Lung (tissue), 12 donors: ENCODE results near the gene MEF2C. TPM values are rescaled to one million over a fixed set of nuclear protein-coding genes. Genes with fewer than 3 reads are reported as not detected.

Experiments used
- ATAC-seq: fragments of 200-7000 bp; cut with Tn5 transposase; one replicate; pipeline ENCODE4 v1.9.1; 2020; ENCODE audit warnings: moderate number of reproducible peaks; ENCODE audit not compliant: insufficient read depth, low FRiP score
- DNase-seq, 3 donors: peaks; one replicate each; pipeline ENCODE4 v3.0.0-alpha.2; 2013 to 2017
- H3K27ac ChIP-seq, 2 donors: one replicate each; pipeline ENCODE4 v1.5.1; 2013; ENCODE audit warnings: mild to moderate bottlenecking in 2 of 2, moderate library complexity in 2 of 2, control low read depth in 1 of 2, inconsistent platforms in 1 of 2, low read depth in 1 of 2, low read length in 1 of 2
- H3K27me3 ChIP-seq, 3 donors: one replicate each; pipeline ENCODE4 v1.5.1; 2013; ENCODE audit warnings: low read length in 2 of 3; ENCODE audit not compliant: control insufficient read depth in 3 of 3, insufficient read depth in 3 of 3
- H3K36me3 ChIP-seq, 4 donors: one replicate each; pipeline ENCODE4 v1.5.1; 2013; ENCODE audit warnings: low read length in 4 of 4, mild to moderate bottlenecking in 1 of 4, moderate library complexity in 1 of 4; ENCODE audit not compliant: control insufficient read depth in 4 of 4, insufficient read depth in 4 of 4
- H3K4me1 ChIP-seq, 5 donors: one replicate each; pipeline ENCODE4 v1.5.1; 2013; ENCODE audit warnings: low read length in 5 of 5, mild to moderate bottlenecking in 2 of 5, moderate library complexity in 1 of 5; ENCODE audit not compliant: control insufficient read depth in 5 of 5, insufficient read depth in 5 of 5
- H3K4me3 ChIP-seq: one replicate; pipeline ENCODE4 v1.5.1; 2013; ENCODE audit warnings: mild to moderate bottlenecking, control low read depth, moderate library complexity
- H3K9ac ChIP-seq, 2 donors: one replicate each; pipeline ENCODE4 v1.5.1; 2013; ENCODE audit warnings: low read length in 2 of 2, control low read depth in 1 of 2; ENCODE audit not compliant: insufficient read depth in 1 of 2
- H3K9me3 ChIP-seq, 4 donors: one replicate each; pipeline ENCODE4 v1.5.1; 2013; ENCODE audit warnings: low read length in 3 of 4, mild to moderate bottlenecking in 1 of 4, moderate library complexity in 1 of 4; ENCODE audit not compliant: control insufficient read depth in 4 of 4, insufficient read depth in 3 of 4
- WGBS, 2 donors: extraction: QIAGEN DNeasy Blood & Tissue Kit; methylation state at CpG; one replicate each; pipeline ENCODE4 v1.1.7; 2013; 5-methylcytosine and 5-hydroxymethylcytosine counted together
- polyA plus RNA-seq, 2 donors: library from polyadenylated mRNA; stranded (reverse); fragments of 200-250 nt; gene quantifications; one replicate each; pipeline ENCODE4 v1.2.1, GENCODE V29; 2013
- total RNA-seq, 2 donors: library from RNA; depleted of rRNA in 1 of 2; stranded (reverse); fragments of >200 nt in 1 of 2; gene quantifications; one replicate each; pipeline ENCODE4 v1.2.1, GENCODE V29; 2014 to 2021
- TF ChIP-seq, protein P1 (sequence below): IDR thresholded peaks from 2 replicates; pipeline ENCODE4 v1.5.1; 2012; ENCODE audit warnings: mild to moderate bottlenecking; ENCODE audit errors: control extremely low read depth, extremely low read depth
- donor health status: control.
- donor health status: control.
- donor health status: Bipolar disorder and iron deficiency.
- donor health status: healthy.
- donor health status: DM: yes; HTN: yes; CAD: no.

MEF2C gene
- total and polyA plus RNA-seq, 4 donors = 9.1 to 138 (median 28.8) TPM

DNA sequence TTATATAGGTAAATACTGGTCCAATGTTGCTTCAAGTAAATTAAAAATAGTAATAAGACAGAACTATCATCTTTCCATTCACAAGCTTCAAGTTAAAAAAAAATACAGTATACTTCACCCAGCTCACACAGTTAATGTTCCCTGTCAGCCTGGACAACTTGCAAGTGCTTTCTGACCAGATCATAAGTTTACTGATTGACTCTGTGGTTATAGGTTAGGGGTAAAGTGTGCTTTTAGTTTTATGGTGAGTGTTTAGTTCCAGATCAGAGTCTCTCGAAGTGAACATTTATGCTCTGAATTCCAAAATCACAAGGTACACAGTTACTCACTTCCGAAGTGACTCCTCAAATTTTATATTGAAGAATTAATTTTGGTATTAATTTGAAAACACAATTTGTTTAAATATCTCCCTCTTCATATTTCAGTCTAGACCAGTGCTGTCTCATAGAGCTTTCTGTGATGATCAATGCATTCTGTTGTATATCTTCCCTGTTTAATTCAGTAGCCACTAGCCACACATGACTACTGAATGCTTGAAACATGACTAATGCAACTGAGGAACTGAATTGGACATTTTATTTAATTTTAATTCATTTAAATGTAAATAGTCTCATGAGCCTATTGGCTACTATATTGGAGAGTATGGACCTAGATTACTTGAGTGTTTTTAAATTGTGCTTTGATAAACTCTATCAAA is 90.7 kb downstream of the MEF2C start:
- TF ChIP-seq, protein P1, sequence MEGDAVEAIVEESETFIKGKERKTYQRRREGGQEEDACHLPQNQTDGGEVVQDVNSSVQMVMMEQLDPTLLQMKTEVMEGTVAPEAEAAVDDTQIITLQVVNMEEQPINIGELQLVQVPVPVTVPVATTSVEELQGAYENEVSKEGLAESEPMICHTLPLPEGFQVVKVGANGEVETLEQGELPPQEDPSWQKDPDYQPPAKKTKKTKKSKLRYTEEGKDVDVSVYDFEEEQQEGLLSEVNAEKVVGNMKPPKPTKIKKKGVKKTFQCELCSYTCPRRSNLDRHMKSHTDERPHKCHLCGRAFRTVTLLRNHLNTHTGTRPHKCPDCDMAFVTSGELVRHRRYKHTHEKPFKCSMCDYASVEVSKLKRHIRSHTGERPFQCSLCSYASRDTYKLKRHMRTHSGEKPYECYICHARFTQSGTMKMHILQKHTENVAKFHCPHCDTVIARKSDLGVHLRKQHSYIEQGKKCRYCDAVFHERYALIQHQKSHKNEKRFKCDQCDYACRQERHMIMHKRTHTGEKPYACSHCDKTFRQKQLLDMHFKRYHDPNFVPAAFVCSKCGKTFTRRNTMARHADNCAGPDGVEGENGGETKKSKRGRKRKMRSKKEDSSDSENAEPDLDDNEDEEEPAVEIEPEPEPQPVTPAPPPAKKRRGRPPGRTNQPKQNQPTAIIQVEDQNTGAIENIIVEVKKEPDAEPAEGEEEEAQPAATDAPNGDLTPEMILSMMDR = no peak
- no peak for ATAC-seq
- H3K4me3 ChIP-seq = no peak overlapping the region
- no peaks in the 10 kb centered on the region for H3K36me3 ChIP-seq
- H3K27ac ChIP-seq = no peak overlapping the region
- H3K27me3 ChIP-seq = no peaks in the 10 kb centered on the region
- WGBS, 2 donors = 90 to 92% methylated on average over 2 of the region's 2 CpGs
- no peaks in the 10 kb centered on the region for H3K4me1 ChIP-seq
- no peak overlapping the region for H3K9ac ChIP-seq
- DNase-seq = no peak
- H3K9me3 ChIP-seq = no peaks in the 10 kb centered on the region

DNA sequence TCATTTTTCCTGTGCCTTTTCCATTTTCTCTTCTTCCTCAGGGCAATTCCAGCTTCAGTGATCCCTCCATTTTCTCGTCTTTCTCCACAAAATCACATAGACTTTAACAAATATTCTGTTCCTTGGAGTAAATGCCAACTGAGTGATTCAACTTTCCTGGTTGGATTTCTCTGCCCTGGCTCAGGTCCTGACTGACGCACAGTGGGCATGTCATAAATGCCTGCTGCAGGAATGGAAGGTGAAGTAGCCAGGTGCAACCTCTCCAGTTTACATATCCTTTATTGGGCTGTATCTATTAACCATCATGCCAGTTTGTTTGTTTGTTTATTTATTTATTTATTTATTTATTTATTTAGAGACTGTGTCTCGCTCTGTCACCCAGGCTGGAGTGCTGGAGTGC is 95.1 kb downstream of the MEF2C start:
- no peak for ATAC-seq
- H3K4me3 ChIP-seq = no peak overlapping the region
- DNase-seq = no peak
- no peaks in the 10 kb centered on the region for H3K36me3 ChIP-seq
- WGBS, 2 donors = 93 to 100% methylated on average over 3 of the region's 3 CpGs
- TF ChIP-seq, protein P1 = no peak
- no peaks in the 10 kb centered on the region for H3K27me3 ChIP-seq
- H3K27ac ChIP-seq = peak overlapping the region in 1 of 2 donors; percentile 9
- no peaks in the 10 kb centered on the region for H3K9me3 ChIP-seq
- H3K4me1 ChIP-seq = peaks cover 0 to 23% (median 10%) of the 10 kb centered on the region in 5 donors
- H3K9ac ChIP-seq = no peak overlapping the region

DNA sequence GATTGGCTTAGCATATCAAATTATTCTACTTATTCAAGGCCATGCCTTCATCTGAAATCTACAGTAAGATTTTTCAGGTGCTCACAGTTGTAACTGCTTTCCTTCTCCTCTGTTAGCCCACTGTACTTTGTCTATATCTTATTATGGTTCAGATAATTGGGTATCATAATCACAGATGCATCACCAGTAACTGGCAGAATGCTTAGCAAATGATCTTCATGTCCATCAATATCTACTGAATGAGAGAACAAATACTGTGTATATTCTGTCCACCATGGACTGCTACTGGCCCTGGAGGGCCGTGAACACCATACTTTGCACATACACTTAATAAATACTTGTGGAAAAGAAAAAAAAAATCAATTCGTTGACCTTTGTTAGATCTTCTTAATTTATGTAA is 96.2 kb downstream of the MEF2C start:
- ATAC-seq (no peak), DNase-seq (no peak)
- Histone ChIP-seq H3K9me3 (no peaks in the 10 kb centered on the region), H3K27ac (peak overlapping the region in 1 of 2 donors; percentile 6), H3K4me3 (no peak overlapping the region), H3K36me3 (no peaks in the 10 kb centered on the region), H3K4me1 (peaks cover 0 to 23% (median 10%) of the 10 kb centered on the region in 5 donors), H3K9ac (no peak overlapping the region), H3K27me3 (no peaks in the 10 kb centered on the region)
- WGBS, 2 donors = 87 to 93% methylated on average over 2 of the region's 2 CpGs
- TF ChIP-seq, protein P1 = no peak
